ENCODE measurements around the gene SLC4A3.

SLC4A3 gene

GRCh38 chr2:219633276-219634065, 6.0 kb downstream of the SLC4A3 start:
- peak; percentile 7 for DNase-seq (ENCODE audit: low spot score)

DNA sequence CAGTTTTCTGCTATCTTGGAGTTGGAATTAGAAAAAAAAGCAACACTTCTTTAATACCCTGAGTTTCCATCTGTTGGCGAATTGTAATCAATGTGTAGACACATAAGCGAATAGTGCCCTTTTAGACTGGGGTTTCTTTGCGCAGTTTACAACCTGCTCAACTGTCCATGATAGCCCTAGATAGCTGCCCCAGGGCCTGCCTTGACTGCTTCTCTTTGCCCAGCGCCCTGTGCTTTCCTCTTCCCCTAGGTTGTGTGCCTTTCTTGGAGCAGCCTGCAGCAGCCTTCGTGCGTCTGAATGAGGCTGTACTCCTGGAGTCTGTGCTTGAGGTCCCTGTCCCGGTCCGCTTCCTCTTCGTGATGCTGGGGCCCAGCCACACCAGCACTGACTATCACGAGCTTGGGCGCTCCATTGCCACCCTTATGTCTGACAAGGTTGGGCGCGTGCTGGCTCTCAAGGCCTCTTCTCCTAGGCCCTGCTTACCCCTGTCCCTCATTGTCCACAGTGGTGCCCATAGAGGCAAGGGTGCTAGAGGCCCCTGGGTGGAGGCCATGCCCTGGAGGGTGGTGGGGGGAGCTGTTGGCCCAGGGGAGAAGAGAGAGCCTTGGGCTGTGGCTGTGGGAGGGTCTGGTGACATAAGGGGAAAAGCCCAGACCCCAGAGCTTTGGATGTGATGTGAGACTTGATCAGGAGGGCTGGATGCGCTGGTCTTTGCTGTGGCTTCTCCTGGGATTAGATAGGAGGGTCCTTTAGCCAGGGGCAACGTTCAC, 6.9 kb downstream of the SLC4A3 start:
- peak; percentile 9 for DNase-seq (ENCODE audit: low spot score)

DNA sequence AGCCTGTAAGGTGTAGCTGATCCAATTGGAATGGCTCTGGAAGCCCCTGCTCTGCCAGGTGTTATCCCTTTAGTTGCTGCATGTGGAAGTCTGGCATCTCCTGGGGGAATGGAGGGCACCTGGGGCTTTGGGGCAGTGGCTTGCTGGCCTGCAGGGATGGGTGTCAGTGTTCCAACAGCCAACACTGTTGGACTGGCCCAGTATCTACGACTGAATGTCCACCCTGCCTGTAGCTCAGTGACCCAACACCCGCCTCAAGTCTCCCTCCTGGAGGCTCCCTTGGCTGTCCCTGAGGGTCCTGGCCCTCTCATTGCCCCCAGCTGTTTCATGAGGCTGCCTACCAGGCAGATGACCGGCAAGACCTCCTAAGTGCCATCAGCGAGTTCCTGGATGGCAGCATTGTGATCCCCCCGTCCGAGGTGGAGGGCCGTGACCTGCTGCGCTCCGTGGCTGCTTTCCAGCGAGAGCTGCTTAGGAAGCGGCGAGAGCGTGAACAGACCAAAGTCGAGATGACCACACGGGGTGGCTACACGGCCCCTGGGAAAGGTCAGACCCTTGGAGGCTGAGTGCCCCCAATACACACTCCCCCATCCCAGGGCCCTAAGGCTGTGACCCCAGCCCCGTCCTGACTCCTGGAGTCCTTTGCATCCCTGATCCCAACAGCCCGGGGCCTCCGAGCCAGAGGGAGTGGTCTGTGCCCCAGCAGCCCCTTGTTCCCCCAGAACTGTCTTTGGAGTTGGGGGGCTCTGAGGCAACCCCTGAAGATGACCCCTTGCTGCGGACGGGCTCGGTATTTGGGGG, 7.7 kb downstream of the SLC4A3 start:
- DNase-seq (ENCODE audit: low spot score), result peak; percentile 2

DNA sequence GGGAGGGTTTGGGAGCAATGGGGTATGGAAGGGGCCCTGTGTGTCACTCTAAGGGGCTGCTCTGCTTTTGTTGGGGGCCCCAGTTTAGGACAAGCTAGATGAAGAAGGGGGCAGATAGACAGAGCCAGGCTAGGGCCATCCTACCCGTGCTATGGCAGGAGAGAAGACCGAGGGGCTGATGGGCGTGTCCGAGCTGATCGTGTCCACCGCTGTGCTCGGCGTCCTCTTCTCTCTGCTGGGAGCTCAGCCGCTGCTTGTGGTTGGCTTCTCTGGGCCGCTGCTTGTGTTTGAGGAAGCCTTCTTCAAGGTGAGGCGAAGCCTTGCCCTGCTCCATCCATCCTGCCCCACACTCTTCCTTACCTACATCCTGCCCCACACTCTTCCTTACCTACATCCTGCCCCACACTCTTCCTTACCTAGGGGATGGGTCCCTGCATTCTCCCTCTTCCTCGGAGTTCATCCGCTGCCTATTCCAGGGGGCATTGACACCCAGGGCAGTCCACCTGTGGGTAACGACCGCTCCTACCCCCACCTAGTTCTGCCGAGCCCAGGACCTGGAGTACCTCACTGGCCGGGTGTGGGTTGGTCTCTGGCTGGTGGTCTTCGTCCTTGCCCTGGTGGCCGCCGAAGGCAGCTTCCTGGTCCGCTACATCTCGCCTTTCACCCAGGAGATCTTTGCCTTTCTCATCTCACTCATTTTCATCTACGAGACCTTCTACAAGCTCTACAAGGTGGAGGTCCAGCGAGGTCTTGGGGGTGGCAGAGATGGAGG, 8.9 kb downstream of the SLC4A3 start:
- peak; percentile 4 for DNase-seq (ENCODE audit: low spot score)

DNA sequence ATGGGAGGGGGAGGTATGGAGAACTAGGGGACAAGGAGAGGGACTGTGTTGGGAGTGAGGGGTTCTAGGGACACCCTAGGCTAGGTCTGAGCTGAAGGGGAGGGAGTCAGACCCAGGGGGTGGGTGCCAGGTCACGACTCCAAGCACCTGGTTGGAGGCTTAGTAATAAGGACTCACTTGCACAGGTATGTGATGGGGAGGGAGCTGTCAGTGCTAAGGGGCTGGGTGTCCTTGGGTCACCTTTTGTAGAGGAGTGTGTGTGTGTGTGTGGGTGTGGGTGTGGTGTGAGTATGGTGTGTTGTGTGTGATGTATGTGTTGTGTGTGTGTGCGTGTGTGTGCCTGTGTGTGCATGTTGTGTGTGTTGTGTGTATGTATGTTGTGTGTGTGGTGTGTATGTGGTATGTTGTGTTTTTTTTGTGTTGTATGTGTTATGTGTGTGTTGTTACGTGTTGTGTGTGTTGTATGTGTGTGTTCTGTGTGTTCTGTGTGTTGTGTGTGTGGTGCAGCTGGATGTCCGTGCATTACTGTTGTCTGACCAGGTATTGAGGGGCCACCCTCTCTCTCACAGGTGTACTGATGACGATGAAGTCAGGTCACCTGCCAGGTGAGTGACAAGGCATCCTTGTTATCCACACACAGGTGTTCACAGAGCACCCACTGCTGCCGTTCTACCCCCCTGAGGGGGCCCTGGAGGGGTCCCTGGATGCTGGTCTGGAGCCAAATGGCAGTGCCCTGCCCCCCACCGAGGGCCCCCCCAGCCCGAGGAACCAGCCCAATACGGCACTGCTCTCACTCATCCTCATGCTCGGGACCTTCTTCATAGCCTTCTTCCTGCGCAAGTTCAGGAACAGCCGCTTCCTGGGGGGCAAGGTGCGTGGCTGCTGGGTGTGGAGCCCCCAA, 9.8 kb downstream of the SLC4A3 start:
- peak; percentile 4 for DNase-seq (ENCODE audit: low spot score)

DNA sequence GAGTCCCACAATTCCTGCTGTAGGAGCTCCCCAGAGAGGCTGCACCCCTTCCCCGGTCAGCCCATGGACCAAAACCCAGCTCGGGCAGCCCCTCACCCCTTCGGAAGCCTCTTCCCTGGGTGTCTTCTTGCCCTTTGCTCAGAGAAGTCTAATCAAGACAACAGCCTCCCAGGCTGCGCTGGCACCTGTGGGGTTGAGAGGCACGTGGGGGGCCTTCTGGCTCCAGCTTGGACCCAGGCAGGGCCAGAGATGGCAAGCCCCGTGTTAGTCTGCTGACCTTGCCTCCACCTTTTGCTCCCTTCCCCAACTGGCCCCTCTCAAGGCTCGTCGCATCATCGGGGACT, 10.4 kb downstream of the SLC4A3 start:
- DNase-seq (ENCODE audit: low spot score), result no peak

DNA sequence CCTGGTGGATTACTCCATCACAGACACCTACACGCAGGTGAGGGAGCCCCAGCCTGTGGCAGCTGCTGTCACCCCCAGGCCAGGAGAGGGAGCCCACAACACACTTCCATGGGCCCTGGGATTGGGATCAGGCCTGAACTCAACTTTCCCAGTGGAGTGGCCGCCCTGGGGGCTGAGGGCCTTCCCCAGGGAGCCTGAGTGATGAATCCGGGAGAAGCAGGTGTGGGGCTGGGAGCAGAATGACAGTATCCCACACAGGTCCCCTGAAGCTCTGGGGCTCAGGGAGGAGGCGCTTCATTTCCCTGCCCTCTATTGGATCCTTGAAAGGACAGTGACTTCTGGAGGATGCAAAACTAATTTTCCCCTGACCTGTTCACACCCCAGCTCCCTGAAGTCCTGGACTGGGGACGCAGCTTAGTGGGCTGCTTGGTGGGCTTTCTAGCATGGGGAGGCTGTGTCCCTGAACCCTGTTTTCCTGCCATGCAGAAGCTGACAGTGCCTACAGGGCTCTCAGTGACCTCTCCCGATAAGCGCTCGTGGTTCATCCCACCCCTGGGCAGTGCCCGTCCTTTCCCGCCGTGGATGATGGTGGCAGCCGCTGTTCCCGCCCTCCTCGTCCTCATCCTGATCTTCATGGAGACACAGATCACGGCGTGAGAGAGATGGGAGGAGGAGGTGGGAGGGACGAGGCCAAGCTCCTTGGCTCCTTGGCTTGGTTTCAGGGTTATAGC, 11.0 kb downstream of the SLC4A3 start:
- peak; percentile 12 for DNase-seq (ENCODE audit: low spot score)

GRCh38 chr2:219638948-219639755, 11.7 kb downstream of the SLC4A3 start:
- DNase-seq (ENCODE audit: low spot score), result peak; percentile 6

- DNase-seq (ENCODE audit: low spot score), result no peak
Measured at GRCh38 chr2:219641390-219642068, 14.1 kb downstream of the SLC4A3 start.

- DNase-seq (ENCODE audit: low spot score), result no peak
Measured at GRCh38 chr2:219642069-219642454, 14.6 kb downstream of the SLC4A3 start.

DNA sequence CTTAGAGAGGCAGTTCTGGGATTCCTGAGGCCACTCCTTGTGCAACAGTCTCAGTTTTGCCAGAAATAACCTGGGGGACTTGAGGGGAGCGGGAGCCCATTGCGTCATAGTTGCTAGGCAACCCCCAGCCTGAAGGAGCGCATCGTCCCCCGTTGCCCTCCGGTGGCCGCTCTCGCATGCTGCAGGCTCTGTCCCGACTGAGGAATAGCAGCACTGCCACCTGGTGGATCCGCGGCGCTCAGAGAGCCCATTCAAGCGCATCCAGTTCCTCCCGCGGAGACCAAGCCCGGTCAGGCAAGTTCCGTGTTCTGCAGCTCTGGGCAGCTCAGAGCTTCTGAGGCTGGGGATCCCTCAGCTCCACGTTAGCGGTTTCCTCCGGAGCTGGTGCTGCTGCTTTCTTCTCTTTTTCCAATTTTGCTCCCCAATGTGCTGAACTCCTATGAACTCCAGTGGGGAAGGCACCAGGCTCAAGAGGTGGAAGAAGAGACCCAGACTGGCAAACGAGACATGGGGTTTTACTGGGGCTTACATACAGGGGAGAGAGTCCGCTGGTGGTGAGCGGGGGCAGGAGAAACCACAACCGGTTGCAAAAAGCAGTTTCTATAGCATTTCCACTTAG, 15.1 kb downstream of the SLC4A3 start:
- peak; percentile 95 for DNase-seq (ENCODE audit: low spot score)

DNA sequence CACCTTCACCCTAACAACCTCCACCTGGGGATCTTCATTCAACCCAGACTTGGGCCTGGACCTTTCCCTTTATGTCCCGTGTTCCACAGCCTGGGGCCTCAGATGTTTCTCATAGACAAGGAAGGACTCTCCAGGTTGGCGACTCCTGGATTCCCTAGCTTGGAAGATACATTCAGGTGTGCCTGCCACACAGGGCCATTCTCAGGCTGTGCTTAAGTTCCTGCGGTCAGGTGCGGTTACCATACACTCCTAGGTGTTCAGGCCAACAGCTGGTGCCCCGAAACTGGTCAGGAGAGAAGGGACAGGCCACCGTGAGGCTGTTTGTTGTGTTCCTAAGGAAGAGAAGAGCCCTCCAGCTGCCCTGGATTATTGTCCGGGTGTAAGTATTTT, 15.6 kb downstream of the SLC4A3 start:
- no peak for DNase-seq (ENCODE audit: low spot score)

GRCh38 chr2:219643788-219644398, 16.5 kb downstream of the SLC4A3 start:
- DNase-seq (ENCODE audit: low spot score), result no peak

DNA sequence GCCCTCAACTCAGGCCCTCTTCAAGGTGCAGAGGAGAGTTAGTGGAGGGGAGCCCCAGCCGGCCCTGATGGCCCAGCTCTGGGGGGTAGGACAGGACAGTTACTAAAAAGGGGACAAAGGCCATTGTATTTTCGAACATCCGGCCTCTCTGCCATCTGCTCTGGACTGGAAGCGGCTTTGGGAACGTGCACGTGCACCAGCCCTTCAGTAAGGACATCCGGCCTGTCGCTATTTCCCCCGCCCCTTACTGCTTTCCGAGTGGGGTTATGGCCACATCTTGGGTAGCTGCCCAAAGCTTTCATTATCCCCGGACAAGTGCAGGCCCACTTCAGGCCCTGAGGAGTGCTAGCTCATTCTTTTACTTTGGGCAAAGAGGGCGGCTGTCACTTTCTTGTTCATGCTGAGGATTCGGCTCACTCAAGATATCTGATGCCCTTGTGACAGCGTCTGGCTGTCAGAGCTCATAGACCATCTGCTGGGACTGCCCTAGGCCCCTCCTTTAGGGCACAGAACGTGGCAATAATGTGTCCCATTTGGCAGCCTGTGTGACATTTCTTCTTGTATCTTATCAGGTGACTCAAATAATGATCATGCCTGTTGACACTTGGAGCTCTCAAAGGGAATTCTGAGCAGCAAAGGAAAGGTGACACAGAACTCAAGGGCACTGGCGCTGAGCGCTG, 17.5 kb downstream of the SLC4A3 start:
- no peak for DNase-seq (ENCODE audit: low spot score)

- peak; percentile 74 for DNase-seq (ENCODE audit: low spot score)
Measured at GRCh38 chr2:219645631-219646527, 18.4 kb downstream of the SLC4A3 start.

DNA sequence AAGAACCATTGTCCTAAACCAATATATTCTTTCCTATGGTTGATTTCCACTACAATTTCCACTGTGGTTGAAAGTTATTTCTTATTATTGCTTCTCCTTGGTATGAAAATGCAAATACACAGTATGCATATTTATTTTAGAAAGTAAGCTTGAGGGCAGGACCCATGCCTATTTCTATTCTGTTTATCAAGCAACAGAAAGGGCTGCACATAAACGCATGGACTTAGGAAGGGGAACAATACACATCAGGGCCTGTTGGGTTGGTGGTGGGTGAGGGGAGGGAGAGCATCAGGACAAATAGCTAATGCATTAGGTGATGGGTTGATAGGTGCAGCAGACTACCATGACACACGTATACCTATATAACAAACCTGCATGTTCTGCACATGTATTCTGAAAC, 20.7 kb downstream of the SLC4A3 start:
- DNase-seq (ENCODE audit: low spot score), result no peak
